ENCODE results near the gene LARGE1. TPM values are rescaled to one million over a fixed set of nuclear protein-coding genes. Genes with fewer than 3 reads are reported as not detected.

LARGE1 gene
- total RNA-seq, 1 donor from 2014 or later, result 195 TPM

DNA sequence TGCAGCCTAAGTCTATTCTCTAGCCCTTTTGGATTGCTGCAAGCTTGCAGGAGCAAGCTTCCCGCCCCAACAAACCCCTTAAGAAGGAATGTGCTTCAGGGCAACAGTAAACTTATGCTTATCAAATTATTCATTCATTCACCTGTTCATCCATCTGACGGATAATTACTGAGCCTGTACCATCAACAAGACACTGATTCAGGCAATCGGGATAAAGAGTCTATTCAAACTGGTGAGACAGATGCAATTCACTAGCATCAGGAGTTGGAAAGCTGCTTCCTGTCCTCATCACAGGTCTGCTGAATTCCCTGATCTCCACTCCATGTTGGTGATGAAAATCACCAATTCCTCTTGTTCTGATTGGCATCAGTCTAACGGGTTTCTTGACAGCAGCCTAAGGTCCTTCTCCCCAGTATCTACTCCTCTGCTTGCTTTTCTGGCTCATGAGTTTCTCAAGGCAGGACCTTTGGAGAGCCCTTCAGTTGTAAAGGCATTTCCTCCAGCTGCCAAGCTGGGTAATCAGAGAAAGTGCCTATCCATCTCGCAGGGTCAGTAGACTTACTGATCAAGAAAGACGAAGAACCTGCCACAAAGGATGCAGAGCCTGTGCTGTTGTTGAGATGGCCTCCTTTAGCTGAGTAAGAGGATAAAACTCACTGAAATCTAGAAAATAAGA is 433.1 kb downstream of the LARGE1 start:
- no peak for DNase-seq (ENCODE audit: low spot score, unreplicated experiment)
- no peak overlapping the region for H3K4me3 Mint-ChIP-seq (ENCODE audit: low read depth)
- peaks cover 18% of the 10 kb centered on the region for H3K4me1 Mint-ChIP-seq (ENCODE audit: low read depth)
- H3K36me3 Mint-ChIP-seq (ENCODE audit: insufficient read depth), result peaks cover 13% of the 10 kb centered on the region
- H3K27ac Mint-ChIP-seq, result no peak overlapping the region
- no peaks in the 10 kb centered on the region for H3K9me3 Mint-ChIP-seq (ENCODE audit: low read depth)
- no peaks in the 10 kb centered on the region for H3K27me3 Mint-ChIP-seq
- TF ChIP-seq, protein P1, sequence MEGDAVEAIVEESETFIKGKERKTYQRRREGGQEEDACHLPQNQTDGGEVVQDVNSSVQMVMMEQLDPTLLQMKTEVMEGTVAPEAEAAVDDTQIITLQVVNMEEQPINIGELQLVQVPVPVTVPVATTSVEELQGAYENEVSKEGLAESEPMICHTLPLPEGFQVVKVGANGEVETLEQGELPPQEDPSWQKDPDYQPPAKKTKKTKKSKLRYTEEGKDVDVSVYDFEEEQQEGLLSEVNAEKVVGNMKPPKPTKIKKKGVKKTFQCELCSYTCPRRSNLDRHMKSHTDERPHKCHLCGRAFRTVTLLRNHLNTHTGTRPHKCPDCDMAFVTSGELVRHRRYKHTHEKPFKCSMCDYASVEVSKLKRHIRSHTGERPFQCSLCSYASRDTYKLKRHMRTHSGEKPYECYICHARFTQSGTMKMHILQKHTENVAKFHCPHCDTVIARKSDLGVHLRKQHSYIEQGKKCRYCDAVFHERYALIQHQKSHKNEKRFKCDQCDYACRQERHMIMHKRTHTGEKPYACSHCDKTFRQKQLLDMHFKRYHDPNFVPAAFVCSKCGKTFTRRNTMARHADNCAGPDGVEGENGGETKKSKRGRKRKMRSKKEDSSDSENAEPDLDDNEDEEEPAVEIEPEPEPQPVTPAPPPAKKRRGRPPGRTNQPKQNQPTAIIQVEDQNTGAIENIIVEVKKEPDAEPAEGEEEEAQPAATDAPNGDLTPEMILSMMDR (IDR thresholded peaks at IDR 0.05; ENCODE audit: unreplicated experiment), result no peak

DNA sequence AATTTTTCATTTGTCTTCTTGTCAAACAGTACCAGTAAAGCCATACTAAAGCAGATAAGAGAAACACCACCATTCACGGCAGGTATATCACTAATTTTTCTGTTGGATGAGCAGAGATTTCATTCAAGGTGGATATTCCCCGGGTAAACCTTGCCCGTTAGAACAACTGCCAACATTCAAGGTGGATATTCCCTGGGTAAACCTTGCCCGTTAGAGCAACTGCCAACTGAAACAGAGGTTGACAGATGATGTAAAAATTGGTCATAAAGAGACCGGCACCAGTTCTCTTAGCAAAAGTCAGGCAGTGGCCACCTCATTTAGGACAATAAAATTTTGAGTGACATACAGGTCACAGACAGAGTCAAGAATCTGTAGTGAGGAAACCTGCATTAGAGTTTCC is 438.7 kb downstream of the LARGE1 start:
- Mint-ChIP-seq H3K9me3 (ENCODE audit: low read depth) (no peaks in the 10 kb centered on the region), H3K27ac (no peak overlapping the region), H3K27me3 (no peaks in the 10 kb centered on the region), H3K4me1 (ENCODE audit: low read depth) (peaks cover 23% of the 10 kb centered on the region), H3K36me3 (ENCODE audit: insufficient read depth) (peaks cover 3% of the 10 kb centered on the region), H3K4me3 (ENCODE audit: low read depth) (no peak overlapping the region)
- DNase-seq (ENCODE audit: low spot score, unreplicated experiment), result no peak
- TF ChIP-seq, protein P1 (IDR thresholded peaks at IDR 0.05; ENCODE audit: unreplicated experiment), result no peak

DNA sequence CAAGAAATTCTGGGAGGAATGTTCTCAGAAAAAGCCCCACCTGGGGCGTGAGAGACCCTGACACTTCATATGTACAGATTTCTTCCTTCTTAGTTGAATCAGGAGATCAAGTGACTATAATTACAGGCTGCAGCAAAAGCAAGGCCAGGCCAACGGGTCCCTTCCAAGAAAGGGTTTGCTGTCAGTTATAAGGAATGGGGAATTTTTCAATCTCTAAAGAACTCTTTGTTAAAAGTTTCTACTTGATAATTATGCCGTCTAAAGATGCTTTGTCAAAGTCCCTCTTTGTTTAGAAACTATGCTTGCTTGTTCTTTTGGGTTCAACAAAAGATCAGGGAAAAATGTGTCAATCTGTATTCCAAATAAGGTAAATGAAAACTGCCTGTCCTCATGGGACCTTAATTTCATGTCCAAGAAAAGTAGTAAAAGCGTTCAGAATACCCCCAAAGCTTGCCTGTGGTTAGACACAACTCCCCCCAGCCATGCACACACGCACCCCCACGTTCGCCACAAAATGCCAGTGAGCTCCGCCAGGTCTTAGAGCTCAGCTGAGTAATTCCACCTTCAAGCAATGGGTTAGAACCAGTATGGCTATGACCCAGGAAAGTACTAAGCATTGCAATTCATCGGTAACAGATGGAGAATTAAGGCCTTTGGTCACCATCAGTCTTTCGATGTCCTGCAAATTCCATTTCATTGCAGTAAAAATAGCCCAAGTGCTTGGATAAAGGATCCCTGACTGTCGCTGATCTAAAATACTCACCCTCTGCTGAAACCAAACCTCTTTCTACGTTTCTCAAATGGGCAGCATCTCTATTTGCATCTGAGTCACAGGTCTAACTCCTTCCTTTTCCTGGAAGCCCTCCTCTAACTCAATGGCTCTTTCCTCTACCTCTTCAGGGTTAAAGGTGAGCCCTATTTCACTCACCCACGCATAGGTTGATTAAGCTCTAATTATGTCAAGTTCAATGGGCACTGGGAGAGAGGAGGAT is 442.9 kb downstream of the LARGE1 start:
- H3K4me1 Mint-ChIP-seq (ENCODE audit: low read depth), result peaks cover 25% of the 10 kb centered on the region
- H3K9me3 Mint-ChIP-seq (ENCODE audit: low read depth), result no peaks in the 10 kb centered on the region
- DNase-seq (ENCODE audit: low spot score, unreplicated experiment), result no peak
- H3K4me3 Mint-ChIP-seq (ENCODE audit: low read depth), result no peak overlapping the region
- no peaks in the 10 kb centered on the region for H3K36me3 Mint-ChIP-seq (ENCODE audit: insufficient read depth)
- TF ChIP-seq, protein P1 (IDR thresholded peaks at IDR 0.05; ENCODE audit: unreplicated experiment), result no peak
- no peaks in the 10 kb centered on the region for H3K27me3 Mint-ChIP-seq
- peak overlapping the region; percentile 59 for H3K27ac Mint-ChIP-seq

DNA sequence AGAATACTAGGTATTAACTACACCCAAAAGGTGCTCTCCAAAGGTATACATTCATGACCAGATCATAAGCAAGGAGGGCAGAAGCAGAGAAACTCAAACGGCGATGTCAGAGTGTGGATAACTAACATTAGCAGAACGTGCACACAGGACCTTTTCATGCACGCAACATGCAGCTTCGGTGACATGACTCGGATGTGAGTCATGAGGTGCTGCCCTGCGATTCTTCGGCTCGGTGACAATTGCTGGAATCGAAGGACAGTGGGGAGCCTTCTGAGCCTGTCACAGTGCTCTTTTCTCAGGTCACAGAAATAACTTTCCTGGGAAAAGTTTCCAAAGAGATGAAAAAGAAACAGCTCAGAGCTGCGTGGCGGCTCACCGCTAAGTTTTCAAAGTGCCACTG is 443.6 kb downstream of the LARGE1 start:
- no peaks in the 10 kb centered on the region for H3K27me3 Mint-ChIP-seq
- no peak for DNase-seq (ENCODE audit: low spot score, unreplicated experiment)
- TF ChIP-seq, protein P1 (IDR thresholded peaks at IDR 0.05; ENCODE audit: unreplicated experiment), result no peak
- H3K9me3 Mint-ChIP-seq (ENCODE audit: low read depth), result no peaks in the 10 kb centered on the region
- H3K4me3 Mint-ChIP-seq (ENCODE audit: low read depth), result no peak overlapping the region
- peak overlapping the region; percentile 75 for H3K27ac Mint-ChIP-seq
- peaks cover 25% of the 10 kb centered on the region for H3K4me1 Mint-ChIP-seq (ENCODE audit: low read depth)
- peaks cover 2% of the 10 kb centered on the region for H3K36me3 Mint-ChIP-seq (ENCODE audit: insufficient read depth)

DNA sequence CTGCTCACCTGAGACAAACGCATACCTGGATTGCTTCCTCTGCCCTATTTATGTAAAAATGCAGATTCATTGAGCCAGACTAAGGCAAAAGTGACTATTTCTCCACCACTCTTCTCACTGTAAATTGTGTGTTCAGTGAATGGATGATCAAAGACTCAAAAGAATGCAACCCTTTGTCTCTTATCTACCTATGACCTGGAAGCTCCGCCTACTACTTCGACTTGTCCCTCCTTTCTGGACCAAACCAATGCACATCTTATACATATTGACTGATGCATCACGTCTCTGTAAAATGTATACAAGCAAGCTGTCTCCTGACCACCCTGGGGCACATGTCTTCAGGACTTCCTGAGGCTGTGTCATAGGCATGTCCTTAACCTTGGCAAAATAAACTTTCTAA is 444.1 kb downstream of the LARGE1 start:
- peaks cover 21% of the 10 kb centered on the region for H3K4me1 Mint-ChIP-seq (ENCODE audit: low read depth)
- DNase-seq (ENCODE audit: low spot score, unreplicated experiment), result no peak
- H3K4me3 Mint-ChIP-seq (ENCODE audit: low read depth), result no peak overlapping the region

More for the DNA sequence above, 444.1 kb downstream of the LARGE1 start:
- H3K9me3 Mint-ChIP-seq (ENCODE audit: low read depth), result no peaks in the 10 kb centered on the region
- peak overlapping the region; percentile 75 for H3K27ac Mint-ChIP-seq
- no peaks in the 10 kb centered on the region for H3K27me3 Mint-ChIP-seq
- TF ChIP-seq, protein P1 (IDR thresholded peaks at IDR 0.05; ENCODE audit: unreplicated experiment), result no peak
- H3K36me3 Mint-ChIP-seq (ENCODE audit: insufficient read depth), result peaks cover 2% of the 10 kb centered on the region
